ENCODE data around the gene SYS1. TPM values are rescaled to one million over a fixed set of nuclear protein-coding genes. Genes with fewer than 3 reads are reported as not detected.
A peak's percentile ranks its signal among the peaks of the same experiment; 100 is the strongest.

The SYS1 gene
- total and polyA plus RNA-seq, 2 experiments from 2014 or later, result 7.9 to 21.5 TPM

GRCh38 chr20:45416917-45417316 lies 54.0 kb downstream of the SYS1 start:
- Histone ChIP-seq H3F3A (replicated peaks; ENCODE audit: low read depth) (no peaks in the 10 kb centered on the region), H4K20me1 (replicated peaks; ENCODE audit: insufficient read depth) (peaks cover 11% of the 10 kb centered on the region; the same call in 1 of the 2 replicates), H3K4me3 (peak overlapping the region; percentile 81), H3K79me2 (replicated peaks; ENCODE audit: insufficient read depth) (peaks cover 17% of the 10 kb centered on the region), H3K36me3 (ENCODE audit: insufficient read depth) (no peaks in the 10 kb centered on the region), H3K27ac (ENCODE audit: low read depth) (no peak overlapping the region), H2AFZ (no peak overlapping the region), H3K27me3 (ENCODE audit: insufficient read depth) (no peaks in the 10 kb centered on the region), H3K4me1 (ENCODE audit: insufficient read depth) (peaks cover 8% of the 10 kb centered on the region; the same call in 1 of the 2 replicates), H3K9me2 (ENCODE audit: insufficient read depth) (no peaks in the 10 kb centered on the region), H3K4me2 (peak overlapping the region; percentile 91)
- Mint-ChIP-seq H3K4me3 (peak overlapping the region; percentile 95), H3K27me3 (ENCODE audit: insufficient read depth, low read depth, poor library complexity) (peaks cover 6% of the 10 kb centered on the region), H3K9me3 (no peaks in the 10 kb centered on the region), H3K36me3 (ENCODE audit: low read depth) (peaks cover 29% of the 10 kb centered on the region), H3K4me1 (peaks cover 9% of the 10 kb centered on the region), H3K27ac (no peak overlapping the region)
- TF ChIP-seq CTCF (conservative IDR thresholded peaks at IDR 0.05; ENCODE audit: low read depth in 2 of 2), result no peak
- no peak for TF ChIP-seq JUNB (IDR thresholded peaks at IDR 0.05; ENCODE audit: unreplicated experiment)
- no peak for TF ChIP-seq STAT1 (IDR thresholded peaks at IDR 0.05; ENCODE audit: unreplicated experiment)
- TF ChIP-seq EZH2 (IDR thresholded peaks at IDR 0.05; ENCODE audit: low read depth, unreplicated experiment), result no peak
- TF ChIP-seq NANOG (IDR thresholded peaks at IDR 0.05; ENCODE audit: borderline replicate concordance), result no peak
- no peak for TF ChIP-seq REST (IDR thresholded peaks at IDR 0.05; ENCODE audit: unreplicated experiment)
- TF ChIP-seq, protein P1, sequence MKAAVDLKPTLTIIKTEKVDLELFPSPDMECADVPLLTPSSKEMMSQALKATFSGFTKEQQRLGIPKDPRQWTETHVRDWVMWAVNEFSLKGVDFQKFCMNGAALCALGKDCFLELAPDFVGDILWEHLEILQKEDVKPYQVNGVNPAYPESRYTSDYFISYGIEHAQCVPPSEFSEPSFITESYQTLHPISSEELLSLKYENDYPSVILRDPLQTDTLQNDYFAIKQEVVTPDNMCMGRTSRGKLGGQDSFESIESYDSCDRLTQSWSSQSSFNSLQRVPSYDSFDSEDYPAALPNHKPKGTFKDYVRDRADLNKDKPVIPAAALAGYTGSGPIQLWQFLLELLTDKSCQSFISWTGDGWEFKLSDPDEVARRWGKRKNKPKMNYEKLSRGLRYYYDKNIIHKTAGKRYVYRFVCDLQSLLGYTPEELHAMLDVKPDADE (IDR thresholded peaks at IDR 0.05), result no peak
- TF ChIP-seq CREB1 (CRISPR knock-in tag; IDR thresholded peaks at IDR 0.05; ENCODE audit: low read depth), result no peak
- no peak for TF ChIP-seq ZNF331 (CRISPR knock-in tag; IDR thresholded peaks at IDR 0.05; ENCODE audit: low read depth)
- TF ChIP-seq EZH2phosphoT487 (IDR thresholded peaks at IDR 0.05; ENCODE audit: unreplicated experiment), result no peak
- TF ChIP-seq ZNF114 (CRISPR knock-in tag; IDR thresholded peaks at IDR 0.05), result no peak
- TF ChIP-seq POLR2AphosphoS5 (IDR thresholded peaks at IDR 0.05; ENCODE audit: low read depth), result no peak
- TF ChIP-seq ZNF462 (CRISPR knock-in tag; IDR thresholded peaks at IDR 0.05), result no peak
- ATAC-seq, result no peak
- DNase-seq (ENCODE audit: low spot score), result no peak
